ENCODE measurements around the gene ADAMTSL2. TPM values are rescaled to one million over a fixed set of nuclear protein-coding genes. Genes with fewer than 3 reads are reported as not detected.

ADAMTSL2 gene
- polyA plus RNA-seq, 2 of the 4 experiments (the other 2 are of a cell fraction) = not detected

GRCh38 chr9:133490201-133490681 lies 44.3 kb upstream of the ADAMTSL2 start (continued):
- no peak for TF ChIP-seq CTCF (IDR thresholded peaks at IDR 0.05)

- Histone ChIP-seq H3K4me1 (0 out of 3 replicates have a peak, but pooled peaks cover 1% of the 10 kb centered on the region), H3K4me3 (no peak overlapping the region), H3K4me2 (no peak overlapping the region), H3K27ac (no peak overlapping the region), H3K9me3 (no peaks in the 10 kb centered on the region)
- DNase-seq (ENCODE audit: low read depth in 1 of 2, low spot score in 1 of 2) (no peak), ATAC-seq (no peak), FAIRE-seq (no peak)
- ChIA-PET POLR2A (no interaction called here), CTCF (interaction anchor here (0.6 to 1.5 kb wide), 8 partner anchors 10 to 347 kb away, joined by 3 to 5 read pairs (median 3); no protein-coding TSS in a partner anchor)
- TF ChIP-seq KDM1A (IDR thresholded peaks at IDR 0.05; ENCODE audit: low read depth) (no peak), ELK1 (IDR thresholded peaks at IDR 0.05; ENCODE audit: low read depth, low read length) (no peak), SMC3 (IDR thresholded peaks at IDR 0.05) (no peak), GATA3 (IDR thresholded peaks at IDR 0.05; ENCODE audit: borderline replicate concordance) (no peak), RCOR1 (IDR thresholded peaks at IDR 0.05; ENCODE audit: low read depth, low read length) (no peak)
- WGBS (ENCODE audit: missing lambda C conversion rate) = 83% methylated on average over 11 of the region's 12 CpGs
These were observed 43.4 kb upstream of the ADAMTSL2 start for GRCh38 chr9:133490865-133491655.

GRCh38 chr9:133491656-133491925 lies 42.9 kb upstream of the ADAMTSL2 start:
- no peak for TF ChIP-seq KDM5A (IDR thresholded peaks at IDR 0.05)
- TF ChIP-seq CTCF (IDR thresholded peaks at IDR 0.05) = no peak
- TF ChIP-seq JUN (IDR thresholded peaks at IDR 0.05) = no peak
- no peak for TF ChIP-seq CBX8 (IDR thresholded peaks at IDR 0.05)
- TF ChIP-seq PBX3 (IDR thresholded peaks at IDR 0.05) = no peak
- TF ChIP-seq HDAC2 (IDR thresholded peaks at IDR 0.05) = no peak
- TF ChIP-seq ZFP36 (IDR thresholded peaks at IDR 0.05; ENCODE audit: borderline replicate concordance, partially characterized antibody) = no peak
- TF ChIP-seq KDM1A (IDR thresholded peaks at IDR 0.05; ENCODE audit: low read depth) = no peak
- TF ChIP-seq MAX (IDR thresholded peaks at IDR 0.05) = no peak
- TF ChIP-seq GATA3 (IDR thresholded peaks at IDR 0.05; ENCODE audit: borderline replicate concordance) = no peak
- TF ChIP-seq HOXB5 (CRISPR knock-in tag; IDR thresholded peaks at IDR 0.05) = no peak
- TF ChIP-seq EHMT2 (IDR thresholded peaks at IDR 0.05; ENCODE audit: low read depth) = no peak
- TF ChIP-seq ZNF302 (CRISPR knock-in tag; IDR thresholded peaks at IDR 0.05) = no peak
- TF ChIP-seq HES2 (IDR thresholded peaks at IDR 0.05) = no peak
- TF ChIP-seq E2F6 (IDR thresholded peaks at IDR 0.05; ENCODE audit: borderline replicate concordance, low read depth) = no peak
- TF ChIP-seq RFX5 (IDR thresholded peaks at IDR 0.05) = no peak
- no peak for TF ChIP-seq HEYL (CRISPR knock-in tag; IDR thresholded peaks at IDR 0.05)
- H3K27ac ChIP-seq = no peak overlapping the region
- ATAC-seq = no peak
- POLR2A ChIA-PET = no interaction called here
- WGBS (ENCODE audit: missing lambda C conversion rate) = 95% methylated on average over 8 of the region's 8 CpGs
- no peaks in the 10 kb centered on the region for H3K4me1 ChIP-seq
- H3K4me3 ChIP-seq = no peak overlapping the region
- no peak overlapping the region for H3K4me2 ChIP-seq
- FAIRE-seq = no peak
- CTCF ChIA-PET = interaction anchor here (1.0 to 1.1 kb wide), 3 partner anchors 9 to 252 kb away, joined by 3 to 5 read pairs (median 5); no protein-coding TSS in a partner anchor
- no peak for DNase-seq (ENCODE audit: low read depth in 1 of 2, low spot score in 1 of 2)
- H3K9me3 ChIP-seq = no peaks in the 10 kb centered on the region
